Stimulated activated CD8-positive, alpha-beta memory T cell treated with anti-CD3 and anti-CD28 coated beads, Interleukin-4, amount 100 ng/mL, for 24 hours (primary cell): ENCODE data around the gene FAM25G.
"Not testable (repeated sequence)": the region's sequence is repeated elsewhere in the genome, so short reads cannot be mapped to it uniquely, and the experiment has no call there.

Experiments used
- DNase-seq: peaks from one replicate; pipeline ENCODE4 v3.0.0-alpha.2; 2020; ENCODE audit warnings: low read depth

The FAM25G gene

DNA sequence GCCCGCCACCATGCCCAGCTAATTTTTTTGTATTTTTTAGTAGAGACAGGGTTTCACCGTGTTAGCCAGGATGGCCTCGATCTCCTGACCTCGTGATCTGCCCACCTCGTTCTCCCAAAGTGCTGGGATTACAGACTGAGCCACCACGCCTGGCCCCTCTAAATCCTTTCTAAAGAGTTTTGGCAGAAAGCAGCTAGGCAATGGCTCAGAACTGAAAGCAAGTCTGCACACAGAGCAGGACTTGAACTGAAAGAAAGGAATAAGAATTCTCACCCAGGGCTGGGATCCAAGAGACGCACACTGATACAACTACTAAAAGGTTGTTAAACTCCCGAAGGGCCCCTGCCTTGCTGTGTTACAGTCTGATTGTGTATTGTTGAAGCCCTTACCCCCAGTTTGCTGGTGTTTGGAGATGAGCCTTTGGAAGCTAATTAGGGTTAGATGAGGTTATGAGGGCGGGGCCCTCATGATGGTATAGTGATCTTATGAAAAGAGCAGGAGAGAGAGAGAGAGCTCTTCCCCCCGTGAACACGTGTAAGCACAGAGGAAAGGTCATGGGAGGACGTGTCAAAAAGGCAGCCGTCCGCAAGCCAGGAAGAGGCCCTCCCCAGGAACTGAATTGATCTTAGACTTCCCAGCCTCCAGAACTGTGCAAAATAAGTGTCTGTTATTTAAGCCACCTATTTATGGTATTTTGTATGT, 26.1 kb downstream of the FAM25G start:
- not testable (repeated sequence) for DNase-seq

GRCh38 chr10:47462577-47463358, 28.7 kb downstream of the FAM25G start:
- not testable (repeated sequence) for DNase-seq

- not testable (repeated sequence) for DNase-seq
Measured at GRCh38 chr10:47461261-47461687, 30.2 kb downstream of the FAM25G start.

DNA sequence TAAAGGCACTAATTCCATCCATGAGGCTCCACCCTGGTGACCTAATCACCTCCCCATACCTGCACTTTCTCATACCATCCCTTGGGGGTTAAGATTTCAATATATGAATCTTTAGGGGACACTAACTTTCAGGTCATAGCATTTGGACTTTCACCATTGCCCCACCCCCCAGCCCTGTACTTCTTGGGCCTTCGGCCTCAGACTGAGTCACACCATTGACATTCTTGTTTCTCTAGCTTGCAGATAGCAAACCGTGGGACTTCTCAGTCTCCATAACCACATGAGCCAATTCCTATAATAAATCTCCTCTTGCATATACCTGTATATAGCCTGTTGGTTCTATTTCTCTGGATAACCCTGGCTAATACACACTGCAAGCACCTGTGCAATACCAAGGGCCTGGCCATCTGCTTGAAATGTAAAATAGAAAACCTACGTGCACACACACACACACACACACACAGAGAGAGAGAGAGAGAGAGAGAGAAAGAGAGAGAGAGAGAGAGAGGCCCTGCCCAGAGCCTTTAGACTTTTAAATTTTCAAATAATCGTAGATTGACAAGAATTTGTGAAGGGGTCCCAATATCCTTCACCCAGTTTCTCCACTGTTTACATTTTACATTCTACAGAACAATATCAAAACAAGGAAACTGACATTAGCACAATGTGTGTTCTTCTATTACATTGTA, 32.9 kb downstream of the FAM25G start:
- no peak for DNase-seq

DNA sequence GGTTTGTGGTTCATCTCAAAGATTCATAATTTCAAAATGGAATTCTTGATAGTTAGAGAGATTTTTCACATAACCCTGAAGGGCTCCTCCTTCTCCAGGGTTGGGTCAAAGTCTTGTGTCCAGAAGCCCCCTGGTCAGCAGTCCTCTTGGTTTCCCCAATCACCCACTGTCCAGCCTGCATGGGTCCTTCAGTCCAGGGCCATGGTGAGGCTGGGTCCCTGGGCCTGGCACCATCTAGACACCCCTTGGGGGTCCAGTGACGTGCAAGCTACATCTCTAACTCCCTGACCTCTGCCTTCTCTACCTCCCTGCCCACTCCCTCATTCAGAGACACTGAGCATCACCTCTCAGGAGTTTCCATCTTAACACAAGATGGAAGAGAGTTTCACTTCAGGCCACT, 33.7 kb downstream of the FAM25G start:
- DNase-seq, result no peak

GRCh38 chr10:47457528-47457820, 34.0 kb downstream of the FAM25G start:
- no peak for DNase-seq

GRCh38 chr10:47456794-47457527, 34.5 kb downstream of the FAM25G start:
- DNase-seq, result no peak

DNA sequence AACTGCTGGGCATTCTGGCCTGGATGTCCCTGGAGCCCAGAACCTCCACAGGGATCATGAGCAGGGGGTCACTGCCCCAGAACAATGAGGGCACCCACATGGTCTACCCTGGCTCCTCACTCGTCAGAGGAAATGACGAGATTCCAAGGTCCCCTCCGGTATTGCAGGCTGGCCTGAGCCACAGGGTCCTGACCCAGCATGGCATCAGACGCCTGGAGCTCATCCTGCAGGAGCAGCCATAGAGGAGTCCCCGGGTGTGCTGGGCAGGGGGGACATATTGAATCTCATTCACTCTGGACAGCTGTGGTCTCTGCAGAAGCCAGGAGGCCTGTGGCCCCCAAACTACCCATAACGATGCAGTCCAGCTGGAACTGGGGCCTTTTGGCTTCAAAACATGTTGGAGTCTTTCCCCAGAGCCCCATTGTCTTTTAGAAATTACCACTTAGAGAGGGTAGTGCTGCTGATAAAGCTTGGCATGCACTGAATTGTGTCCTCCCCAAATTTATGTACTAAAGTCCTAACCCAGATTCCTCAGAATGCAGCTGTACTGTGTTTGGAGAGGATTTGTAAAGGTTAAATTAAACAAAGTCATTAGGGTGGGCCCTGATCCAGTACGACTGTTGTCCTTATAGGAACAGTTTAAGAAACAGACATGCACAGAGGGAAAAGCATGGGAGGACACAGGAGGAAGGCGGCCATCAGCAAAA, 35.3 kb downstream of the FAM25G start:
- DNase-seq, result no peak

- not testable (repeated sequence) for DNase-seq
Measured at GRCh38 chr10:47455350-47456078, 36.0 kb downstream of the FAM25G start.

GRCh38 chr10:47454780-47455058, 36.8 kb downstream of the FAM25G start:
- DNase-seq, result no peak

- DNase-seq, result no peak
Measured at GRCh38 chr10:47454008-47454779, 37.3 kb downstream of the FAM25G start.

GRCh38 chr10:47453141-47454007, 38.1 kb downstream of the FAM25G start:
- DNase-seq, result no peak

GRCh38 chr10:47452495-47453140, 38.9 kb downstream of the FAM25G start:
- DNase-seq, result no peak

DNA sequence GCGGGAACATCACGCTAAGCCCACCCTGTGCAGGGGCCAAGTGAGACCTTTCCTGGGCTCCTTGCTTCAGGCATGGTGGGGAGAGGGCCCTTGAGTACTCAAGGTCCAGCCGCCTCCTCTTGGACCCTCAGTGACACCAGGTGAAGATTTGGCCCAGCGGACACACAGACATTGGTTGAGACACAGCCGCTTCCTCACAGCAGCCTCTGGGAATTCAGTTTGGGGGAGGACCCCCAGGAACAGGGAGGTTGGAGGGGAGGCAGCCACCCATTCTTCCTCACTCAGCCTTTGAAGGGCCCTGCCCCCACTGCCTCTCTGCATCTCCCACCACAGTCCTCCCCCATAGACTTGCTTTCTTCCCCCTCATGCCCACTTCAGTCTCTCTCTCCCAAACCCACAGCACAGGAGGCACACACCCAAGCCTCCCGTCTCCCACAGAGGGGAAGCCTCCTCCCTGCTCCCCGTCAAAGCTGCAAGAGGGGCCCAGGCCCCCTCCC, 39.5 kb downstream of the FAM25G start:
- no peak for DNase-seq

GRCh38 chr10:47451273-47451997, 40.1 kb downstream of the FAM25G start:
- DNase-seq, result no peak

DNA sequence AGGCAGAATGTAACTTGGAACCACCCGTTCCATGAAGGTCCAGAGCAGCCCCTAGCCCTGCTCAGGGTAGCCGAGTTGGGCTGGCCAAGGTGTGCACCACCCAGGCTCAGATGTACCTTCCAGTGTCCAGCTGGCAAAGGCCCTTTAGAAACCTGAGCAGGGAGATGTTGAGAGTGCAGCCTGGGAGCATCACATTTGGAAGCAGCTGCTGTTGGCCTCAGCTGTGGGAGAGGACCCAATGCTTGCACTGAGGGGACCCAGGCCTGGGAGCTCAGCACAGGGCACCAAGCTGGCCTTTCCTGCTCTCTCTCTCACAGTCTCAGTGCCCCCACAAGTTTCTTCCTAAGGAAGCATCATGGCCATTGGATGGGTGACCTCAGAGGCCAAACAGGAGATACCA, 41.1 kb downstream of the FAM25G start:
- DNase-seq, result no peak

- no peak for DNase-seq
Measured at GRCh38 chr10:47449979-47450378, 41.5 kb downstream of the FAM25G start.
